Spinal cord (tissue), 10 donors: ENCODE measurements around the gene GIGYF2. TPM values are rescaled to one million over a fixed set of nuclear protein-coding genes. Genes with fewer than 3 reads are reported as not detected.

Source experiments
- DNase-seq, 6 donors: peaks; one replicate each; pipeline versions ENCODE4 v3.0.0 to v3.0.0-alpha.2; 2013 to 2015; ENCODE audit warnings: low spot score in 6 of 6, low read depth in 4 of 6
- H3K27ac ChIP-seq: one replicate; pipeline ENCODE4 v1.5.1; 2013; ENCODE audit warnings: low read depth, low read length, control low read depth
- H3K27me3 ChIP-seq: one replicate; pipeline ENCODE4 v1.6.1; 2013; ENCODE audit warnings: low read length; ENCODE audit not compliant: control insufficient read depth, insufficient read depth
- H3K36me3 ChIP-seq: one replicate; pipeline ENCODE4 v1.6.1; 2013; ENCODE audit warnings: low read length; ENCODE audit not compliant: control insufficient read depth, insufficient read depth
- H3K4me1 ChIP-seq: one replicate; pipeline ENCODE4 v1.6.1; 2013; ENCODE audit warnings: low read length; ENCODE audit not compliant: control insufficient read depth, insufficient read depth
- H3K4me3 ChIP-seq: one replicate; pipeline ENCODE4 v1.5.1; 2013; ENCODE audit warnings: low read depth, low read length, control low read depth
- H3K9me3 ChIP-seq: one replicate; pipeline ENCODE4 v1.6.1; 2013; ENCODE audit warnings: low read length; ENCODE audit not compliant: control insufficient read depth, insufficient read depth
- WGBS: methylation state at CpG from one replicate; pipeline ENCODE4 v1.1.5; 2013; ENCODE audit warnings: missing lambda C conversion rate; ENCODE audit not compliant: insufficient coverage; 5-methylcytosine and 5-hydroxymethylcytosine counted together
- polyA plus RNA-seq, 2 donors: library from polyadenylated mRNA; unstranded; fragments of 120-200 nt; gene quantifications; one replicate each; pipeline ENCODE4 v1.2.1, GENCODE V29; 2013; ENCODE audit not compliant: insufficient read length in 2 of 2
- total RNA-seq, 2 donors: library from RNA; depleted of rRNA in 1 of 2; stranded (reverse); fragments of 120-200 nt in 1 of 2; fragments of >200 nt in 1 of 2; gene quantifications; one replicate each; pipeline versions ENCODE4 v1.2.3 to v1.2.4, GENCODE V29; 2013 to 2014
- donor health status: healthy.

Gene GIGYF2
- total and polyA plus RNA-seq, 4 donors, result 38.9 to 98.7 (median 65.5) TPM

GRCh38 chr2:232810444-232810843 is 113.3 kb downstream of the GIGYF2 start:
- no peaks in the 10 kb centered on the region for H3K27me3 ChIP-seq
- WGBS, result no CpG with 5 or more reads among the region's 1 CpG
- H3K36me3 ChIP-seq, result peaks cover 30% of the 10 kb centered on the region
- H3K4me1 ChIP-seq, result no peaks in the 10 kb centered on the region
- H3K4me3 ChIP-seq, result no peak overlapping the region
- no peak overlapping the region for H3K27ac ChIP-seq
- no peak for DNase-seq
- H3K9me3 ChIP-seq, result no peaks in the 10 kb centered on the region

- H3K36me3 ChIP-seq, result peaks cover 27% of the 10 kb centered on the region
- no peaks in the 10 kb centered on the region for H3K9me3 ChIP-seq
- H3K27me3 ChIP-seq, result no peaks in the 10 kb centered on the region
- DNase-seq, result no peak
- no peaks in the 10 kb centered on the region for H3K4me1 ChIP-seq
- H3K27ac ChIP-seq, result no peak overlapping the region
- WGBS, result 92% methylated on average over 3 of the region's 3 CpGs
- no peak overlapping the region for H3K4me3 ChIP-seq
Observed at GRCh38 chr2:232815569-232815968, 118.4 kb downstream of the GIGYF2 start.

DNA sequence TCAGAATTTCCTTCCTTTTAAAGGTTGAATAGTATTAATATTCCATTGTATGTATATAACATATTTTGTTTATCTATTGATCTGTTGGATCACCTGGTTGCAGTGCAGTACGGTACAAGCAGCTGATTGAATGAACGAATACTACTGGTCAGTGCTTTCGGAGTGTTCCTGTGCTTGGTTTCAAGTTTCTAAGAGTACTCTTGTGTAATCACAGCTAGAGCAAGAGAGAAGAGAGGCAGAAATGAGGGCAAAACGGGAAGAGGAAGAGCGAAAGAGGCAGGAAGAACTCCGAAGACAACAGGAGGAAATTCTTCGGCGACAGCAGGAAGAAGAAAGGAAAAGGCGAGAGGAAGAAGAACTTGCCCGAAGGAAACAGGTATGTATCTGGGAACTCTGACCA is 119.5 kb downstream of the GIGYF2 start:
- 89% methylated on average over 8 of the region's 10 CpGs for WGBS
- Histone ChIP-seq H3K36me3 (peaks cover 31% of the 10 kb centered on the region), H3K27me3 (no peaks in the 10 kb centered on the region), H3K4me1 (no peaks in the 10 kb centered on the region), H3K27ac (no peak overlapping the region), H3K4me3 (no peak overlapping the region), H3K9me3 (no peaks in the 10 kb centered on the region)
- no peak for DNase-seq

DNA sequence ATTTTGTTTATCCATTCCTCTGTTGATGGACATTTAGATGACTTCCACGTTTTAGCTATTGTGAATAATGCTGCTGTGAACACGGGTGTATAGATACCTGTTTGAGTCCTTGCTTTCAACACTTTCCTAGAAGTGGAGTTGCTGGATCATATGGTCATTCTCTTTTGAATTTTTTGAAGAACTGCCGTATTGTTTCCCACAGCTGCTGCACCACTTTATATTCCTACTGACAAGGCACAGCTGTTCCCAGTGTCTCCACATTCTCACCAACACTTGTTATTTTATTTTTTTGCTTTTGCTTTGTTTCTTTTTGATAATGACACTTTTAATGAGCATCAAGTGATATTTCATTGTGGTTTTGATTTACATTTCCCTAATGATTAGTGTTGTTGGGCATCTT is 120.6 kb downstream of the GIGYF2 start:
- WGBS, result 67% methylated on average over 1 of the region's 3 CpGs
- no peak for DNase-seq
- Histone ChIP-seq H3K27ac (no peak overlapping the region), H3K4me1 (no peaks in the 10 kb centered on the region), H3K27me3 (no peaks in the 10 kb centered on the region), H3K4me3 (no peak overlapping the region), H3K9me3 (no peaks in the 10 kb centered on the region), H3K36me3 (peaks cover 35% of the 10 kb centered on the region)

DNA sequence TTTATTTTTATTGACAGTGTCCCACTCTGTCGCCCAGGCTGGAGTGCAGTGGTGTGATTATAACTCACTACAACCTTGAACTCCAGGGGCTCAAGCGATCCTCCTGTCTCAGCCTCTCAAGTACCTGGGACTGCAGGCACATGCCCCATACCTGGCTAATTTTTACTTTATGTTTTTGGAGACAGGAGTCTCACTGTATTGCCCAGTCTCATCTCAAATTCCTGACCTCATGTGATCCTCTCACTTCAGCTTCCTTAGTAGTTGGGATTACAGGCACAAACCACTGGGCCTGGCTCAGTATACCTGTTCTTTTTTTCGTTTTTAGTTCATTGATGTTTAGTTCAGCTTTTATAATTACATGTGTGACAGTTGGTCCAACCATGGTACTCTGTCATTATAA is 132.9 kb downstream of the GIGYF2 start:
- H3K4me3 ChIP-seq, result no peak overlapping the region
- no peak for DNase-seq
- no peaks in the 10 kb centered on the region for H3K27me3 ChIP-seq
- no peak overlapping the region for H3K27ac ChIP-seq
- H3K4me1 ChIP-seq, result no peaks in the 10 kb centered on the region
- H3K9me3 ChIP-seq, result no peaks in the 10 kb centered on the region
- 100% methylated on average over 1 of the region's 3 CpGs for WGBS
- peaks cover 19% of the 10 kb centered on the region for H3K36me3 ChIP-seq

- H3K27me3 ChIP-seq, result no peaks in the 10 kb centered on the region
- no peak overlapping the region for H3K27ac ChIP-seq
- WGBS, result 100% methylated on average over 1 of the region's 3 CpGs
- H3K9me3 ChIP-seq, result no peaks in the 10 kb centered on the region
- no peak overlapping the region for H3K4me3 ChIP-seq
- no peaks in the 10 kb centered on the region for H3K4me1 ChIP-seq
- peaks cover 25% of the 10 kb centered on the region for H3K36me3 ChIP-seq
- DNase-seq, result no peak
Observed at GRCh38 chr2:232831496-232831895, 134.4 kb downstream of the GIGYF2 start.

- peaks cover 33% of the 10 kb centered on the region for H3K36me3 ChIP-seq
- WGBS, result no CpG with 5 or more reads among the region's 1 CpG
- no peaks in the 10 kb centered on the region for H3K27me3 ChIP-seq
- peak in 1 of 6 donors; percentile 21 for DNase-seq
- no peaks in the 10 kb centered on the region for H3K4me1 ChIP-seq
- H3K4me3 ChIP-seq, result no peak overlapping the region
- H3K27ac ChIP-seq, result no peak overlapping the region
- H3K9me3 ChIP-seq, result no peaks in the 10 kb centered on the region
Observed at GRCh38 chr2:232833830-232834229, 136.7 kb downstream of the GIGYF2 start.

DNA sequence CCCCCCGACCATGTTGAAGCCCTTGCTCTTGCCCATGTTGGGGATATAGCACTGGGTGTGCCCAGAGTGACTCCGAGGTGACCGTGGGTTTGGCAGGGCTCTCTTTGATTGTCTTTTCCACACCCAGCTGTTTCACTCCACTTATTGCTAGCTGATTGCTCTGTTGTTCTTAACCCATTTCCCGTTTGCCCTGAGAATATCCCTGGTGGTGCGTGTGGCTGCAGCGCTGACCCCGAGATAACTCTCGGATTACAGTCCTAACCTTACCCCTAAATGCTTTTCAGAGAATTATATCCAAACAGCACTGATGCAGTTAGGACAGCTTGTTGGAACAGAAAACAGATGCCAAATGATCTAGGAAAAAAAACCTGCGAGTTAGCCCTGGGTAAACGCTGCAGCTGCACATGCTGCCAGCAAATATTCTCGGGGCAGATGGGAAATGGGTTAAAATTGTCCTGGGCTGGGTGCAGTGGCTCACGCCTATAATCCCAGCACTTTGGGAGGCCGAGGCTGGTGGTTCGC is 138.6 kb downstream of the GIGYF2 start:
- Histone ChIP-seq H3K36me3 (peaks cover 27% of the 10 kb centered on the region), H3K27ac (no peak overlapping the region), H3K27me3 (no peaks in the 10 kb centered on the region), H3K9me3 (no peaks in the 10 kb centered on the region), H3K4me1 (no peaks in the 10 kb centered on the region), H3K4me3 (no peak overlapping the region)
- peak in 1 of 6 donors; percentile 67 for DNase-seq
- 74% methylated on average over 11 of the region's 14 CpGs for WGBS

- Histone ChIP-seq H3K4me3 (no peak overlapping the region), H3K9me3 (no peaks in the 10 kb centered on the region), H3K36me3 (peaks cover 27% of the 10 kb centered on the region), H3K27ac (no peak overlapping the region), H3K4me1 (no peaks in the 10 kb centered on the region), H3K27me3 (no peaks in the 10 kb centered on the region)
- 92% methylated on average over 4 of the region's 4 CpGs for WGBS
- no peak for DNase-seq
Observed at GRCh38 chr2:232836934-232837333, 139.8 kb downstream of the GIGYF2 start.

DNA sequence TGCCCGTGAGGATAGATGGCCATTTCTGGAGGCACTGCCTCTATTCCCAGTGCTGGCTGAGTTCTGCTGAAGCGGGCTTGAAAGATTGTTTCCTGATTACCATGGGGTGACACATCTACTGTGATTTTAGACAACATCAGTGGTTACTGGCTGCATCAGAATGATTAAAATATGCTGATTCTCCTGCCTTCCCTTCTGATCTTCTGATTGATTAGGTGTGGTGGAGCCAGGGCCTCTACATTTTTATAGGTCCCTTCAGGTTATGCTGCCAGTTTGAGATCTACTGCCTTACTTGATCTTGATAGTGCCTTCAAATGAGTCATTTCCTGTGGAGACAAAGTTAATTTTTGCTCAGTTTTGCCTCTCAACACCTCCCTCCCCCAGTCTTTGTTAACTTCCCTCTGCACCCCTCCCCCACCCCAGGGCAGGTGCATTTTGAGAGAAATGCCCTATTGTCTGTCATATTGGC is 141.3 kb downstream of the GIGYF2 start:
- WGBS, result 81% methylated on average over 2 of the region's 2 CpGs
- H3K36me3 ChIP-seq, result peaks cover 22% of the 10 kb centered on the region

More for the DNA sequence above, 141.3 kb downstream of the GIGYF2 start:
- H3K4me1 ChIP-seq, result no peaks in the 10 kb centered on the region
- no peak for DNase-seq
- no peak overlapping the region for H3K27ac ChIP-seq
- no peaks in the 10 kb centered on the region for H3K27me3 ChIP-seq
- no peaks in the 10 kb centered on the region for H3K9me3 ChIP-seq
- no peak overlapping the region for H3K4me3 ChIP-seq
